B cell (primary cell): ENCODE measurements around the gene GTF3C4. TPM values are rescaled to one million over a fixed set of nuclear protein-coding genes. Genes with fewer than 3 reads are reported as not detected.

Experiments
- ATAC-seq: fragments of 200-7000 bp; cut with Tn5 transposase; one replicate; pipeline ENCODE4 v1.10.0; 2021; ENCODE audit warnings: low read depth, mild to moderate bottlenecking, moderate number of reproducible peaks, moderate library complexity
- CTCF ChIA-PET: fragments of 350-600 bp; sonication (Branson Sonifier 250); formaldehyde crosslinking; loops from one replicate; lab custom pipeline; 2021; ENCODE audit warnings: antibody characterized with exemption, inconsistent platforms; lab: Charles Lee
- POLR2A ChIA-PET: fragments of 350-600 bp; sonication (Branson Sonifier 250); formaldehyde crosslinking; loops from one replicate; lab custom pipeline; 2021; ENCODE audit warnings: antibody characterized with exemption; lab: Charles Lee
- DNase-seq: peaks from one replicate; pipeline ENCODE4 v3.0.0; 2013
- H2AFZ ChIP-seq: 2 replicates; pipeline ENCODE4 v1.6.1; 2012; ENCODE audit warnings: mild to moderate bottlenecking, low read depth, low read length; ENCODE audit not compliant: insufficient read depth, poor library complexity, severe bottlenecking
- H3K27ac ChIP-seq, 2 donors: 1 replicate in 1 of 2; 2 replicates in 1 of 2; pipeline ENCODE4 v1.5.1; 2012 to 2013; ENCODE audit warnings: low read length in 2 of 2, mild to moderate bottlenecking in 2 of 2, moderate library complexity in 1 of 2
- H3K27me3 ChIP-seq, 4 experiments: fragments of 200-600 bp in 1 of 4; sonication (generic) in 1 of 4; replicated peaks in 1 of 4; 1 replicate in 2 of 4; 2 replicates in 2 of 4; pipeline versions ENCODE4 v1.6.1 to v1.7.0; 2013 to 2016; ENCODE audit warnings: low read length in 3 of 4, mild to moderate bottlenecking in 2 of 4, mixed read lengths in 1 of 4, moderate library complexity in 1 of 4; ENCODE audit not compliant: insufficient read depth in 4 of 4, control insufficient read depth in 3 of 4; ENCODE audit errors: control extremely low read depth in 1 of 4
- H3K36me3 ChIP-seq, 2 experiments: replicated peaks in 1 of 2; 1 replicate in 1 of 2; 2 replicates in 1 of 2; pipeline versions ENCODE4 v1.6.1 to v1.7.1; 2013; ENCODE audit warnings: low read length in 1 of 2; ENCODE audit not compliant: insufficient read depth in 2 of 2, control insufficient read depth in 1 of 2; ENCODE audit errors: control extremely low read depth in 1 of 2, extremely low read depth in 1 of 2
- H3K4me1 ChIP-seq, 2 donors: fragments of 200-600 bp in 1 of 2; sonication (generic) in 1 of 2; 1 replicate in 1 of 2; 2 replicates in 1 of 2; pipeline versions ENCODE4 v1.5.1 to v1.6.1; 2013 to 2017; ENCODE audit warnings: low read length in 2 of 2; ENCODE audit not compliant: control insufficient read depth in 2 of 2, insufficient read depth in 2 of 2
- H3K4me2 ChIP-seq: replicated peaks from 2 replicates; pipeline ENCODE3; 2012; ENCODE audit warnings: mild to moderate bottlenecking, low read depth, low read length; ENCODE audit not compliant: poor library complexity, severe bottlenecking
- H3K4me3 ChIP-seq, 5 experiments: fragments of 200-600 bp in 1 of 5; sonication (generic) in 1 of 5; 1 replicate in 3 of 5; 2 replicates in 2 of 5; pipeline versions ENCODE4 v1.5.1 to v1.7.0; 2011 to 2016; ENCODE audit warnings: low read length in 4 of 5, mild to moderate bottlenecking in 4 of 5, low read depth in 2 of 5, control low read depth in 1 of 5, moderate library complexity in 1 of 5; ENCODE audit not compliant: insufficient read depth in 1 of 5; ENCODE audit errors: control extremely low read depth in 1 of 5, extremely low read depth in 1 of 5
- H3K79me2 ChIP-seq: fragments of 200-600 bp; sonication (generic); one replicate; pipeline ENCODE4 v1.6.0; 2016; ENCODE audit warnings: low read length; ENCODE audit not compliant: control insufficient read depth, insufficient read depth
- H3K9ac ChIP-seq: fragments of 200-600 bp; sonication (generic); 2 replicates; pipeline ENCODE4 v1.6.1; 2017; ENCODE audit warnings: mild to moderate bottlenecking, low read length, moderate library complexity
- H3K9me3 ChIP-seq, 3 donors: one replicate each; pipeline versions ENCODE4 v1.6.1 to v1.7.1; 2013; ENCODE audit warnings: low read length in 2 of 3; ENCODE audit not compliant: control insufficient read depth in 2 of 3, insufficient read depth in 1 of 3; ENCODE audit errors: control extremely low read depth in 1 of 3
- H4K20me1 ChIP-seq: 2 replicates; pipeline ENCODE4 v1.6.0; 2012; ENCODE audit warnings: mild to moderate bottlenecking, low read length; ENCODE audit not compliant: insufficient read depth, control insufficient read depth, poor library complexity, severe bottlenecking
- H3K27ac Mint-ChIP-seq: one replicate; pipeline ENCODE4 v1.8.0; 2021; ENCODE audit warnings: mixed read lengths
- H3K27me3 Mint-ChIP-seq: one replicate; pipeline ENCODE4 v1.8.0; 2021; ENCODE audit warnings: mixed read lengths
- H3K4me1 Mint-ChIP-seq: one replicate; pipeline ENCODE4 v1.8.0; 2021; ENCODE audit warnings: mixed read lengths
- H3K4me3 Mint-ChIP-seq: one replicate; pipeline ENCODE4 v1.8.0; 2021; ENCODE audit warnings: mixed read lengths
- H3K9me3 Mint-ChIP-seq: one replicate; pipeline ENCODE4 v1.8.0; 2022; ENCODE audit warnings: mixed read lengths; ENCODE audit not compliant: insufficient read depth
- CTCF ChIP-seq: fragments of 200-600 bp; IDR thresholded peaks from one replicate; pipeline ENCODE4 v1.8.0; 2022; ENCODE audit warnings: antibody characterized with exemption, mild to moderate bottlenecking
- EZH2 ChIP-seq: IDR thresholded peaks from 2 replicates; pipeline ENCODE4 v1.6.1; 2012; ENCODE audit warnings: borderline replicate concordance, low read depth, mild to moderate bottlenecking, moderate library complexity, low read length; ENCODE audit not compliant: insufficient read depth, poor library complexity, severe bottlenecking
- WGBS: methylation state at CpG from one replicate; pipeline ENCODE4 v1.1.5; 2013; ENCODE audit warnings: missing lambda C conversion rate; ENCODE audit not compliant: insufficient coverage; 5-methylcytosine and 5-hydroxymethylcytosine counted together
- intact Hi-C: fragments of 100-400 bp; cut with micrococcal nuclease; formaldehyde crosslinking; loops from one replicate; pipeline ENCODE4 v1.10.0; 2022
- polyA plus RNA-seq: library from polyadenylated mRNA; depleted of rRNA; stranded (reverse); fragments of >200 nt; gene quantifications from 2 replicates; pipeline ENCODE4 v1.2.3, GENCODE V29; 2012
- total RNA-seq, 2 donors: library from RNA; stranded (reverse); fragments of 120-200 nt in 1 of 2; gene quantifications; 1 replicate in 1 of 2; 2 replicates in 1 of 2; pipeline versions ENCODE4 v1.2.3 to v1.2.4, GENCODE V29; 2013 to 2022

Gene GTF3C4
- total and polyA plus RNA-seq, 2 donors (not counting 1 experiment from before 2014, with no cell fraction given): 1.5 to 17.0 TPM

GRCh38 chr9:132645711-132646110 is 24.6 kb upstream of the GTF3C4 start:
- Mint-ChIP-seq H3K4me1 (no peaks in the 10 kb centered on the region), H3K27me3 (no peaks in the 10 kb centered on the region), H3K9me3 (no peaks in the 10 kb centered on the region), H3K4me3 (no peak overlapping the region), H3K27ac (no peak overlapping the region)
- ATAC-seq (no peak), DNase-seq (no peak)
- H3K36me3 ChIP-seq: peaks cover 17 to 95% of the 10 kb centered on the region in 2 experiments
- no peak overlapping the region for H3K27ac ChIP-seq
- WGBS: 98% methylated on average over 12 of the region's 15 CpGs
- no peaks in the 10 kb centered on the region for H3K27me3 ChIP-seq
- H3K9me3 ChIP-seq: no peaks in the 10 kb centered on the region
- TF ChIP-seq CTCF (no peak), EZH2 (no peak)
- peaks cover 5% of the 10 kb centered on the region for H3K79me2 ChIP-seq
- H3K4me2 ChIP-seq: no peak overlapping the region
- no peaks in the 10 kb centered on the region for H3K4me1 ChIP-seq
- no peak overlapping the region for H3K9ac ChIP-seq
- H4K20me1 ChIP-seq: no peaks in the 10 kb centered on the region
- H3K4me3 ChIP-seq: no peak overlapping the region
- ChIA-PET POLR2A (no interaction called here), CTCF (no interaction called here)
- H2AFZ ChIP-seq: no peak overlapping the region
- intact Hi-C loops: no loop called here

GRCh38 chr9:132646726-132647125 is 23.5 kb upstream of the GTF3C4 start:
- Histone ChIP-seq H3K27me3 (no peaks in the 10 kb centered on the region), H3K4me1 (no peaks in the 10 kb centered on the region), H3K27ac (no peak overlapping the region), H3K36me3 (peaks cover 14 to 94% of the 10 kb centered on the region in 2 experiments), H2AFZ (no peak overlapping the region), H3K9me3 (no peaks in the 10 kb centered on the region), H4K20me1 (no peaks in the 10 kb centered on the region), H3K4me2 (no peak overlapping the region), H3K4me3 (no peak overlapping the region), H3K9ac (no peak overlapping the region), H3K79me2 (peaks cover 5% of the 10 kb centered on the region)
- ChIA-PET CTCF (no interaction called here), POLR2A (no interaction called here)
- DNase-seq (no peak), ATAC-seq (no peak)
- intact Hi-C loops: no loop called here
- 99% methylated on average over 6 of the region's 7 CpGs for WGBS
- Mint-ChIP-seq H3K4me3 (no peak overlapping the region), H3K4me1 (no peaks in the 10 kb centered on the region), H3K27ac (no peak overlapping the region), H3K9me3 (no peaks in the 10 kb centered on the region), H3K27me3 (no peaks in the 10 kb centered on the region)
- TF ChIP-seq EZH2 (no peak), CTCF (no peak)
